Neural progenitor cell (in vitro differentiated cells): ENCODE results near the gene NR1H4. TPM values are rescaled to one million over a fixed set of nuclear protein-coding genes. Genes with fewer than 3 reads are reported as not detected.

Source experiments
- DNase-seq: peaks from one replicate; pipeline ENCODE4 v3.0.0-alpha.2; 2016; ENCODE audit warnings: low spot score
- H2AFZ ChIP-seq: fragments of 200-600 bp; sonication (generic); replicated peaks from 2 replicates; pipeline ENCODE4 v1.6.1; 2016; ENCODE audit warnings: antibody characterized with exemption
- H3F3A ChIP-seq: fragments of 200-600 bp; sonication (generic); 2 replicates; pipeline ENCODE4 v1.6.1; 2016; ENCODE audit warnings: antibody characterized with exemption, low read depth
- H3K27ac ChIP-seq: fragments of 200-600 bp; sonication (generic); 2 replicates; pipeline ENCODE4 v1.5.1; 2016; ENCODE audit warnings: mild to moderate bottlenecking
- H3K27me3 ChIP-seq: fragments of 200-600 bp; sonication (generic); 2 replicates; pipeline ENCODE4 v1.6.1; 2016; ENCODE audit warnings: mild to moderate bottlenecking, moderate library complexity
- H3K36me3 ChIP-seq: fragments of 200-600 bp; sonication (generic); 2 replicates; pipeline ENCODE4 v1.5.1; 2016
- H3K4me1 ChIP-seq: fragments of 200-600 bp; sonication (generic); 2 replicates; pipeline ENCODE4 v1.6.1; 2016; ENCODE audit warnings: mixed run types
- H3K4me2 ChIP-seq: fragments of 200-600 bp; sonication (generic); 2 replicates; pipeline ENCODE4 v1.6.1; 2016
- H3K4me3 ChIP-seq: fragments of 200-600 bp; sonication (generic); 2 replicates; pipeline ENCODE4 v1.5.1; 2016
- H3K79me2 ChIP-seq: fragments of 200-600 bp; sonication (generic); 2 replicates; pipeline ENCODE4 v1.6.1; 2016; ENCODE audit warnings: low read depth
- H3K9ac ChIP-seq: fragments of 200-600 bp; sonication (generic); 2 replicates; pipeline ENCODE4 v1.6.1; 2016
- H3K9me3 ChIP-seq: fragments of 200-600 bp; sonication (generic); 2 replicates; pipeline ENCODE4 v1.5.1; 2016; ENCODE audit warnings: low read depth
- H4K20me1 ChIP-seq: fragments of 200-600 bp; sonication (generic); 2 replicates; pipeline ENCODE4 v1.6.1; 2016; ENCODE audit warnings: low read depth
- H3K27ac Mint-ChIP-seq: 3 replicates; pipeline ENCODE4 v1.8.0; 2021; ENCODE audit warnings: mixed read lengths
- H3K27me3 Mint-ChIP-seq: 2 replicates; pipeline ENCODE4 v1.8.0; 2022; ENCODE audit warnings: low read depth, mild to moderate bottlenecking, inconsistent platforms, moderate library complexity, mixed read lengths; ENCODE audit not compliant: insufficient read depth
- H3K36me3 Mint-ChIP-seq: 3 replicates; pipeline ENCODE4 v1.8.0; 2021; ENCODE audit warnings: mixed read lengths
- H3K4me1 Mint-ChIP-seq: 3 replicates; pipeline ENCODE4 v1.8.0; 2021; ENCODE audit warnings: mixed read lengths
- H3K4me3 Mint-ChIP-seq: 3 replicates; pipeline ENCODE4 v1.8.0; 2021; ENCODE audit warnings: mild to moderate bottlenecking, moderate library complexity, mixed read lengths
- H3K9me3 Mint-ChIP-seq: 3 replicates; pipeline ENCODE4 v1.8.0; 2020; ENCODE audit warnings: mixed read lengths
- EZH2 ChIP-seq: fragments of 200-600 bp; sonication (generic); IDR thresholded peaks from 2 replicates; pipeline ENCODE4 v1.6.1; 2017; ENCODE audit warnings: antibody characterized with exemption, mild to moderate bottlenecking, moderate library complexity
- EZH2phosphoT487 ChIP-seq: fragments of 200-600 bp; sonication (generic); IDR thresholded peaks from 2 replicates; pipeline ENCODE4 v1.6.1; 2017; ENCODE audit warnings: antibody characterized with exemption
- total RNA-seq: library from RNA; depleted of rRNA; stranded (reverse); fragments of >200 nt; gene quantifications from 2 replicates; pipeline ENCODE4 v1.2.3, GENCODE V29; 2015; ENCODE audit warnings: low replicate concordance
- TF ChIP-seq, protein P1 (sequence below): fragments of 200-600 bp; sonication (generic); IDR thresholded peaks from 2 replicates; pipeline ENCODE4 v1.5.1; 2017; ENCODE audit warnings: antibody characterized with exemption, mild to moderate bottlenecking

NR1H4 gene
- total RNA-seq, 1 donor from 2014 or later, result not detected

DNA sequence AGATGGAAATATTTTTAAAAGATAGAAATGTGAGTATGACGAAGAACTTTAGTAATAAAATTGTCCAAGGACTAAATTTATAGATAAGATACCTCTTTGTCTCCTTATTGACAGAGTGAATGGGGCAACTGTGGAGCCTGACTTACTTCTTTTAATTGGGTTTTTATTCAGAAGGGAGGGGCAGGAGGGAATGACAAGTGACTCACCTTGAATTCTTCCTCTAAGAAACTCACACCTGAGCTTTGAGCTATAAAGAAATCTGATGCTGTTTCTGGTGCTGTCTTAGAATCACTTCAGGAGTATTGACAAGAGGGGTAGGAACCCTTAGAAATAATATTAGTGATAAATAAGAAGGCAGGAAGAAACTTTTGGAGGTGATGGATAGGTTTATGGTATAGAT is 951 bp downstream of the NR1H4 start:
- H3K4me1 Mint-ChIP-seq, result no peaks in the 10 kb centered on the region
- H3K27me3 ChIP-seq, result no peaks in the 10 kb centered on the region
- no peak overlapping the region for H3K9ac ChIP-seq
- no peaks in the 10 kb centered on the region for H3K9me3 ChIP-seq
- H3K36me3 Mint-ChIP-seq, result no peaks in the 10 kb centered on the region
- H3K27me3 Mint-ChIP-seq, result no peaks in the 10 kb centered on the region
- H3K4me3 ChIP-seq, result no peak overlapping the region
- no peak overlapping the region for H2AFZ ChIP-seq
- H3K4me2 ChIP-seq, result no peak overlapping the region
- H4K20me1 ChIP-seq, result no peaks in the 10 kb centered on the region
- no peaks in the 10 kb centered on the region for H3K79me2 ChIP-seq
- no peaks in the 10 kb centered on the region for H3F3A ChIP-seq
- H3K27ac Mint-ChIP-seq, result no peak overlapping the region
- TF ChIP-seq, protein P1, sequence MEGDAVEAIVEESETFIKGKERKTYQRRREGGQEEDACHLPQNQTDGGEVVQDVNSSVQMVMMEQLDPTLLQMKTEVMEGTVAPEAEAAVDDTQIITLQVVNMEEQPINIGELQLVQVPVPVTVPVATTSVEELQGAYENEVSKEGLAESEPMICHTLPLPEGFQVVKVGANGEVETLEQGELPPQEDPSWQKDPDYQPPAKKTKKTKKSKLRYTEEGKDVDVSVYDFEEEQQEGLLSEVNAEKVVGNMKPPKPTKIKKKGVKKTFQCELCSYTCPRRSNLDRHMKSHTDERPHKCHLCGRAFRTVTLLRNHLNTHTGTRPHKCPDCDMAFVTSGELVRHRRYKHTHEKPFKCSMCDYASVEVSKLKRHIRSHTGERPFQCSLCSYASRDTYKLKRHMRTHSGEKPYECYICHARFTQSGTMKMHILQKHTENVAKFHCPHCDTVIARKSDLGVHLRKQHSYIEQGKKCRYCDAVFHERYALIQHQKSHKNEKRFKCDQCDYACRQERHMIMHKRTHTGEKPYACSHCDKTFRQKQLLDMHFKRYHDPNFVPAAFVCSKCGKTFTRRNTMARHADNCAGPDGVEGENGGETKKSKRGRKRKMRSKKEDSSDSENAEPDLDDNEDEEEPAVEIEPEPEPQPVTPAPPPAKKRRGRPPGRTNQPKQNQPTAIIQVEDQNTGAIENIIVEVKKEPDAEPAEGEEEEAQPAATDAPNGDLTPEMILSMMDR, result no peak
- TF ChIP-seq EZH2, result no peak
- no peak for TF ChIP-seq EZH2phosphoT487
- H3K9me3 Mint-ChIP-seq, result no peaks in the 10 kb centered on the region
- H3K4me3 Mint-ChIP-seq, result no peak overlapping the region
- no peaks in the 10 kb centered on the region for H3K36me3 ChIP-seq
- peaks cover 5% of the 10 kb centered on the region for H3K4me1 ChIP-seq
- no peak for DNase-seq
- no peak overlapping the region for H3K27ac ChIP-seq

DNA sequence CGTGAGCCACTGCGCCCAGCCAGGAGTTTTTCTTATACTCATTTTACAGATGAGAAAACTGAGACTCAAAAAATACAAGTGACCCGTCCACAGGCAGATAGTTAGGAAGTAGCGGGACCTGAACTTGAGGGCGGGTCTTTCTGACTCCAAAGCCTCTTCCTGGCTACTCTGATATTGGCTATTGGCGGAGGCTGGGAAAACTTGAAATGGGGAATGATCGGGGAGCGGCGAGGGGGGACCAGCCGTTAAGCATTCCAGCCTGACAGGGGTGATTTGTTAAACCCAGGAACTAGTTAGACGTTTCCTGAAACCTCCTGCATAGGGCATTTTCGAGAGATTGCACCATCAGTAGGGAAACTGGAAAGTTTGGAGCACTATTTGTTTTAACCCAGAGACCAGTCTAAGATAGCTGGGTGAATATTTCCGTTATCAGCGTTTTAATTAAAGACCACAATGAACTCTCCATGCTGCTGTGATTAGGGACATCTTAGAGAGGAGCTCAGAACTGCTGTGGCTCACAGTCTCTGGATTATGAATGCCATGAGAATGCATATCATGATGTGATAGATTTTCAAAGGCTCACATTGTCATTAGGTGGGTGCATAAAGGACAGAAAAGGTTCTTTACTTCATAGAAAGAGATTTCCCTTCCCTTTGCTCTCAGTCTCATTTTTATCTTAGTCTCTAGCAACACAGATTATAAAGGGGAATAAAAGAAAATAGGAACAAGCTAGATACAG is 2.5 kb downstream of the NR1H4 start:
- Histone ChIP-seq H3F3A (no peaks in the 10 kb centered on the region), H3K9me3 (no peaks in the 10 kb centered on the region), H3K79me2 (no peaks in the 10 kb centered on the region), H4K20me1 (no peaks in the 10 kb centered on the region), H3K27ac (no peak overlapping the region), H3K4me2 (no peak overlapping the region), H3K36me3 (no peaks in the 10 kb centered on the region), H3K9ac (no peak overlapping the region), H3K4me3 (no peak overlapping the region), H3K4me1 (no peaks in the 10 kb centered on the region), H3K27me3 (no peaks in the 10 kb centered on the region), H2AFZ (no peak overlapping the region)
- H3K9me3 Mint-ChIP-seq, result no peaks in the 10 kb centered on the region
- TF ChIP-seq EZH2 (no peak), EZH2phosphoT487 (no peak)
- TF ChIP-seq, protein P1, result no peak
- H3K4me3 Mint-ChIP-seq, result no peak overlapping the region
- no peaks in the 10 kb centered on the region for H3K36me3 Mint-ChIP-seq
- no peak for DNase-seq
- no peaks in the 10 kb centered on the region for H3K4me1 Mint-ChIP-seq
- no peak overlapping the region for H3K27ac Mint-ChIP-seq
- no peaks in the 10 kb centered on the region for H3K27me3 Mint-ChIP-seq

DNA sequence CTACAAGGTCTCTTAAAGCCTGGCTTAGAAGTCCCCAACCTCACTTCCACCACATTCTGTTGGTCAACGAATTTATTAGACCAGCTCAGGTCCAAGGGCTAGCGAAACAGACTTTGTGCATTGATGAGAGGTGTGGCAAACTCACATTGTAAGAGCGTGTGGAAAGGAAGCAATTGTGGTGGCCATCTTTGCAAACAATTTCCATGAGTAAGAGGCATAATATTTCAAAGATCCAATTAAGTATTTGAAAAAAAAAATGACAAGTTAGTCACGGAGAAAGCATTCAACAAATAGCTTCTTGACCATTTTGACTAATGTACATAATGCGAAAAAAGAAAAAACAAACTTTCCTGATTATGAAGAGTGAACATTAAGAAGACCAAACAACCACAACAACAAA is 7.4 kb downstream of the NR1H4 start:
- Histone ChIP-seq H3K4me1 (no peaks in the 10 kb centered on the region), H3K36me3 (no peaks in the 10 kb centered on the region), H4K20me1 (no peaks in the 10 kb centered on the region), H2AFZ (no peak overlapping the region), H3K9ac (no peak overlapping the region), H3K79me2 (no peaks in the 10 kb centered on the region), H3F3A (no peaks in the 10 kb centered on the region), H3K4me2 (no peak overlapping the region), H3K27ac (no peak overlapping the region), H3K4me3 (no peak overlapping the region), H3K27me3 (no peaks in the 10 kb centered on the region), H3K9me3 (no peaks in the 10 kb centered on the region)
- TF ChIP-seq EZH2phosphoT487 (no peak), EZH2 (no peak)
- TF ChIP-seq, protein P1, result no peak
- no peak for DNase-seq
- H3K9me3 Mint-ChIP-seq, result no peaks in the 10 kb centered on the region
- H3K27me3 Mint-ChIP-seq, result no peaks in the 10 kb centered on the region
- H3K27ac Mint-ChIP-seq, result no peak overlapping the region
- H3K4me3 Mint-ChIP-seq, result no peak overlapping the region
- no peaks in the 10 kb centered on the region for H3K36me3 Mint-ChIP-seq
- H3K4me1 Mint-ChIP-seq, result no peaks in the 10 kb centered on the region
